ENCODE results near the gene POLR2J. TPM values are rescaled to one million over a fixed set of nuclear protein-coding genes. Genes with fewer than 3 reads are reported as not detected.
"Not testable (repeated sequence)": the region's sequence is repeated elsewhere in the genome, so short reads cannot be mapped to it uniquely, and the experiment has no call there.

POLR2J gene
- total RNA-seq, 2 experiments from 2014 or later = 62.4 to 68.6 TPM

GRCh38 chr7:102517550-102518147 lies 38.9 kb upstream of the POLR2J start, which contains the start of gene RASA4B:
RASA4B (minus strand) TSS chr7:102517777; CDS start chr7:102517710, 67 bp downstream.
- H2AFZ ChIP-seq (ENCODE audit: low read length); CTCF ChIA-PET (ENCODE audit: unreplicated experiment); H3K9me2 ChIP-seq (ENCODE audit: insufficient read depth, low read length); H3K79me2 ChIP-seq (ENCODE audit: insufficient read depth, low read depth, low read length); H3K4me1 ChIP-seq (ENCODE audit: insufficient read depth, low read length, poor library complexity, severe bottlenecking); H3K36me3 ChIP-seq (ENCODE audit: insufficient read depth, low read length); H3K4me3 ChIP-seq (ENCODE audit: low read depth, low read length, poor library complexity, severe bottlenecking); H3K27ac ChIP-seq (ENCODE audit: low read depth, low read length, poor library complexity, severe bottlenecking); intact Hi-C loops (cut with micrococcal nuclease; ENCODE audit: unreplicated experiment); H3K9me3 ChIP-seq (ENCODE audit: low read length); BruUV-seq (replicated peaks); POLR2A ChIA-PET; H4K20me1 ChIP-seq (ENCODE audit: insufficient read depth, low read length): not testable (repeated sequence)
- H3K4me2 ChIP-seq (ENCODE audit: low read length) = peak within 1 kb of the TSS; percentile 39; the same call in 1 of the 2 replicates
- peak; percentile 15 for DNase-seq (ENCODE audit: low spot score)

GRCh38 chr7:102516951-102517350 lies 38.2 kb upstream of the POLR2J start:
- H3K4me1 ChIP-seq (ENCODE audit: insufficient read depth, low read length, poor library complexity, severe bottlenecking); DNase-seq (ENCODE audit: low spot score); H3K79me2 ChIP-seq (ENCODE audit: insufficient read depth, low read depth, low read length); H3K36me3 ChIP-seq (ENCODE audit: insufficient read depth, low read length); H3K4me3 ChIP-seq (ENCODE audit: low read depth, low read length, poor library complexity, severe bottlenecking); POLR2A ChIA-PET; intact Hi-C loops (cut with micrococcal nuclease; ENCODE audit: unreplicated experiment); H2AFZ ChIP-seq (ENCODE audit: low read length); CTCF ChIA-PET (ENCODE audit: unreplicated experiment); BruUV-seq (replicated peaks); H3K4me2 ChIP-seq (ENCODE audit: low read length); H3K9me2 ChIP-seq (ENCODE audit: insufficient read depth, low read length); H3K27ac ChIP-seq (ENCODE audit: low read depth, low read length, poor library complexity, severe bottlenecking); H3K9me3 ChIP-seq (ENCODE audit: low read length); H4K20me1 ChIP-seq (ENCODE audit: insufficient read depth, low read length): not testable (repeated sequence)

GRCh38 chr7:102515889-102516288 lies 37.2 kb upstream of the POLR2J start:
- H3K4me1 ChIP-seq (ENCODE audit: insufficient read depth, low read length, poor library complexity, severe bottlenecking); H3K9me2 ChIP-seq (ENCODE audit: insufficient read depth, low read length); BruUV-seq (replicated peaks); H3K79me2 ChIP-seq (ENCODE audit: insufficient read depth, low read depth, low read length); H3K9me3 ChIP-seq (ENCODE audit: low read length); CTCF ChIA-PET (ENCODE audit: unreplicated experiment); H4K20me1 ChIP-seq (ENCODE audit: insufficient read depth, low read length); H3K36me3 ChIP-seq (ENCODE audit: insufficient read depth, low read length); H3K4me3 ChIP-seq (ENCODE audit: low read depth, low read length, poor library complexity, severe bottlenecking); intact Hi-C loops (cut with micrococcal nuclease; ENCODE audit: unreplicated experiment); POLR2A ChIA-PET; H3K4me2 ChIP-seq (ENCODE audit: low read length); DNase-seq (ENCODE audit: low spot score); H2AFZ ChIP-seq (ENCODE audit: low read length); H3K27ac ChIP-seq (ENCODE audit: low read depth, low read length, poor library complexity, severe bottlenecking): not testable (repeated sequence)

- CTCF ChIA-PET (ENCODE audit: unreplicated experiment); H3K79me2 ChIP-seq (ENCODE audit: insufficient read depth, low read depth, low read length); H2AFZ ChIP-seq (ENCODE audit: low read length); H4K20me1 ChIP-seq (ENCODE audit: insufficient read depth, low read length); H3K36me3 ChIP-seq (ENCODE audit: insufficient read depth, low read length); H3K4me3 ChIP-seq (ENCODE audit: low read depth, low read length, poor library complexity, severe bottlenecking); DNase-seq (ENCODE audit: low spot score); POLR2A ChIA-PET; H3K9me3 ChIP-seq (ENCODE audit: low read length); H3K4me1 ChIP-seq (ENCODE audit: insufficient read depth, low read length, poor library complexity, severe bottlenecking); BruUV-seq (replicated peaks); intact Hi-C loops (cut with micrococcal nuclease; ENCODE audit: unreplicated experiment); H3K9me2 ChIP-seq (ENCODE audit: insufficient read depth, low read length): not testable (repeated sequence)
- peak overlapping the region; percentile 64 for H3K27ac ChIP-seq (ENCODE audit: low read depth, low read length, poor library complexity, severe bottlenecking)
- H3K4me2 ChIP-seq (ENCODE audit: low read length) = peak overlapping the region; percentile 53; the same call in 1 of the 2 replicates
Measured at GRCh38 chr7:102514881-102515721, 36.4 kb upstream of the POLR2J start.

- H3K79me2 ChIP-seq (ENCODE audit: insufficient read depth, low read depth, low read length); H3K36me3 ChIP-seq (ENCODE audit: insufficient read depth, low read length); H3K4me3 ChIP-seq (ENCODE audit: low read depth, low read length, poor library complexity, severe bottlenecking); CTCF ChIA-PET (ENCODE audit: unreplicated experiment); intact Hi-C loops (cut with micrococcal nuclease; ENCODE audit: unreplicated experiment); H3K9me3 ChIP-seq (ENCODE audit: low read length); POLR2A ChIA-PET; H3K4me1 ChIP-seq (ENCODE audit: insufficient read depth, low read length, poor library complexity, severe bottlenecking); H4K20me1 ChIP-seq (ENCODE audit: insufficient read depth, low read length); BruUV-seq (replicated peaks); H3K9me2 ChIP-seq (ENCODE audit: insufficient read depth, low read length); H3K27ac ChIP-seq (ENCODE audit: low read depth, low read length, poor library complexity, severe bottlenecking); H2AFZ ChIP-seq (ENCODE audit: low read length): not testable (repeated sequence)
- peak; percentile 48 for DNase-seq (ENCODE audit: low spot score)
- H3K4me2 ChIP-seq (ENCODE audit: low read length) = 0 out of 2 replicates have a peak overlapping the region, but pooled peaks have one; percentile 8
Measured at GRCh38 chr7:102512642-102513221, 34.0 kb upstream of the POLR2J start.

- H3K4me2 ChIP-seq (ENCODE audit: low read length); POLR2A ChIA-PET; H3K4me1 ChIP-seq (ENCODE audit: insufficient read depth, low read length, poor library complexity, severe bottlenecking); H3K27ac ChIP-seq (ENCODE audit: low read depth, low read length, poor library complexity, severe bottlenecking); H3K9me2 ChIP-seq (ENCODE audit: insufficient read depth, low read length); H3K4me3 ChIP-seq (ENCODE audit: low read depth, low read length, poor library complexity, severe bottlenecking); H2AFZ ChIP-seq (ENCODE audit: low read length); BruUV-seq (replicated peaks); intact Hi-C loops (cut with micrococcal nuclease; ENCODE audit: unreplicated experiment); CTCF ChIA-PET (ENCODE audit: unreplicated experiment); DNase-seq (ENCODE audit: low spot score); H3K9me3 ChIP-seq (ENCODE audit: low read length); H3K36me3 ChIP-seq (ENCODE audit: insufficient read depth, low read length); H3K79me2 ChIP-seq (ENCODE audit: insufficient read depth, low read depth, low read length); H4K20me1 ChIP-seq (ENCODE audit: insufficient read depth, low read length): not testable (repeated sequence)
Measured at GRCh38 chr7:102511860-102512522, 33.3 kb upstream of the POLR2J start.

Data from OCI-LY7 (cell line).